ENCODE data around the gene ZKSCAN4. TPM values are rescaled to one million over a fixed set of nuclear protein-coding genes. Genes with fewer than 3 reads are reported as not detected.

ZKSCAN4 gene
- total RNA-seq, 4 donors from 2014 or later = 4.4 to 5.9 (median 5.2) TPM

DNA sequence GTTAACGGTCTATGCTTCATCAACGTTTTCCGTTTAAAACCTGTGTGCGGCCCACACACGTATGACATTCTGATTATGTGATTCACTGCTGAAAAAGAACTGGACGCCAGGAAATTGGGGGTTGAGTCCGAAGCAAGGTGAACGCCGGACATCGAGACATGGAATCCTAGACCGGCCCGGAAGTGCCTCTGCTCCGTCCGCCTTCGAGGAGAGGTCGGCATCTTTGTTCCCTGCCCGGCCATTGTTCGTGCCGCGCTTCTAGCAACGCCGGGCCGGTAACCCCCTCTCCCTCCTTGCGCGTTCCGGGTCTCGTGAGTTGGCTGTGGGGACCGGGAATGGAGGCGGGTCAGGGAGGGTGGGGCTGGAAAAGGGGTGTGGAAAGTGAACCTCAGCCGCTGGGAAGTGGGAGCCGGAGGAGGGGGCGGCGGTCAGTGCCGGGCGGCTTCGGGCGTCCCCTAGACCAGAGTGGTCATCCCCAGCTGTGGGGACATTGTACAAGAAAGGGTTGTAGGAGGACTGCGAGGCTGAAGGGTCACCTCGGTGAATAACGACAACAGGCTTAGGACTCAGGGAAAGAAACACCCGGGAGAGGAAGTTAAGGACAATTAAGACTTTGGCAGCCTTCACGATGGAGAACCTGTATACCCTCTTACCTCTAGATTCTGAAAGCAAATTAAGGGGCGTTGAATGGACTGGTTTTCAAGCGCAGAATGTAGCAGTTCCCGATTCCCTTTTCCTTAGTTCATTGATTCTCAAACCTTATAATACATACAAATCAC is 26.8 kb downstream of the ZKSCAN4 start, which contains the start of gene ZSCAN9:
Gene ZSCAN9, plus strand, starts transcription at position 220 of the 779 bp plus-strand sequence. CDS start 1,810 bp downstream, outside the sequence.
- intact Hi-C loops (cut with DNase I) = no loop called here
- peak in 1 of 2 donors; percentile 45 for TF ChIP-seq POLR2A (IDR thresholded peaks at IDR 0.05)
- TF ChIP-seq, protein P1, sequence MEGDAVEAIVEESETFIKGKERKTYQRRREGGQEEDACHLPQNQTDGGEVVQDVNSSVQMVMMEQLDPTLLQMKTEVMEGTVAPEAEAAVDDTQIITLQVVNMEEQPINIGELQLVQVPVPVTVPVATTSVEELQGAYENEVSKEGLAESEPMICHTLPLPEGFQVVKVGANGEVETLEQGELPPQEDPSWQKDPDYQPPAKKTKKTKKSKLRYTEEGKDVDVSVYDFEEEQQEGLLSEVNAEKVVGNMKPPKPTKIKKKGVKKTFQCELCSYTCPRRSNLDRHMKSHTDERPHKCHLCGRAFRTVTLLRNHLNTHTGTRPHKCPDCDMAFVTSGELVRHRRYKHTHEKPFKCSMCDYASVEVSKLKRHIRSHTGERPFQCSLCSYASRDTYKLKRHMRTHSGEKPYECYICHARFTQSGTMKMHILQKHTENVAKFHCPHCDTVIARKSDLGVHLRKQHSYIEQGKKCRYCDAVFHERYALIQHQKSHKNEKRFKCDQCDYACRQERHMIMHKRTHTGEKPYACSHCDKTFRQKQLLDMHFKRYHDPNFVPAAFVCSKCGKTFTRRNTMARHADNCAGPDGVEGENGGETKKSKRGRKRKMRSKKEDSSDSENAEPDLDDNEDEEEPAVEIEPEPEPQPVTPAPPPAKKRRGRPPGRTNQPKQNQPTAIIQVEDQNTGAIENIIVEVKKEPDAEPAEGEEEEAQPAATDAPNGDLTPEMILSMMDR (IDR thresholded peaks at IDR 0.05) = no peak
- peaks cover 0 to 7% of the 10 kb centered on the region in 2 donors for H3K4me1 ChIP-seq
- peak within 1 kb of the TSS; percentile 8 to 76 (median 50) for H3K4me3 ChIP-seq (replicated peaks in 1 of 3)
- H3K27me3 ChIP-seq = no peaks in the 10 kb centered on the region
- H3K9me3 ChIP-seq = no peaks in the 10 kb centered on the region
- WGBS, 2 donors = 0% methylated on average over 44 to 45 of the region's 45 CpGs
- H3K27ac ChIP-seq = peak within 1 kb of the TSS in 2 of 3 donors; percentile 54 to 68
- DNase-seq = peak; percentile 90
- H3K36me3 ChIP-seq = peaks cover 16 to 18% of the 10 kb centered on the region in 2 donors

DNA sequence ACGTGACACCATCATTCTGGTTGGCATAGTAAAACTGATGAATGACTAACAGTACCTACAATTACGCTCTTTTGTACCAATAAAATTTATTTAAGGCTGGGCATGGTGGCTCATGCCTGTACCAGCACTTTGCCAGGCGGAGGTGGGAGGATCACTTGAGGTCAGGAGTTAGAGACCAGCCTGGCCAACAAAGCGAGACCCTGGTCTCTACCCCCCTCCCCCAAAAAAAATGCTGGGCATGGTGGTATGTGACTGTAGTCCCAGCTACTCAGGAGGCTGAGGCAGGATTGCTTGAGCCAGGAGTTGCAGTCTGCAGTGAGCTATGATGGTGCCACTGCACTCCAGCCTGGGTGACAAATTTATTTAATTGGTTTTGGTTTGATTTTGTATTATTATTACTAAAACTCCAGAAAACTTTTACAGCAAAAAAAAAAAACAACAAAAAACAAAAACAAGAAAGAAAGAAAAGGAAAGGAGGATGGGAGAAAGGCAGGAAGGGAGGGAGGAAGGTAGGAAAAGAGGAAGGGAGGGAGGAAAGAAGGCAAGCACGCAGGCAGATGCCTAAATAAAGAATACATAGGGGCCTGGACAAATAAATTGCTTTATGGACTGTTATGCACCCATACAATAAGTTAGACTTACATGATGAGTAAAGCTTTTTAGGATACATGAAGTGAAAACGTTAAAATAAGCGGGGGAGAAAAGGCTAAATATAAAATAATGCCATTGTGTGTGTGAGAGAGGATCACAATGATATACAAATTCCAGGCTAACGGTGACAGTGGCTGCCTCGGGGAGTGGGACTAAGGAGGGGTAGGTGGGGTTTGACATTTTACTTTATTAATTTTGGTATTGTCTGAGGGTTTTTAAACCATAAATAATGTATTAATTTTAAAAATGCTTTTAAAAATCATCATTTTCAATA is 27.7 kb downstream of the ZKSCAN4 start:
- Histone ChIP-seq H3K4me3 (replicated peaks in 1 of 3) (peak overlapping the region in 1 of 3 donors; percentile 76), H3K9me3 (no peaks in the 10 kb centered on the region), H3K4me1 (peaks cover 0 to 7% of the 10 kb centered on the region in 2 donors), H3K27ac (peak overlapping the region in 2 of 3 donors; percentile 54 to 68), H3K36me3 (peaks cover 12 to 18% of the 10 kb centered on the region in 2 donors), H3K27me3 (no peaks in the 10 kb centered on the region)
- WGBS, 2 donors = 53 to 55% methylated on average over 9 of the region's 9 CpGs
- DNase-seq = no peak
- intact Hi-C loops (cut with DNase I) = no loop called here
- TF ChIP-seq POLR2A (IDR thresholded peaks at IDR 0.05) = no peak
- TF ChIP-seq, protein P1 (IDR thresholded peaks at IDR 0.05) = no peak

DNA sequence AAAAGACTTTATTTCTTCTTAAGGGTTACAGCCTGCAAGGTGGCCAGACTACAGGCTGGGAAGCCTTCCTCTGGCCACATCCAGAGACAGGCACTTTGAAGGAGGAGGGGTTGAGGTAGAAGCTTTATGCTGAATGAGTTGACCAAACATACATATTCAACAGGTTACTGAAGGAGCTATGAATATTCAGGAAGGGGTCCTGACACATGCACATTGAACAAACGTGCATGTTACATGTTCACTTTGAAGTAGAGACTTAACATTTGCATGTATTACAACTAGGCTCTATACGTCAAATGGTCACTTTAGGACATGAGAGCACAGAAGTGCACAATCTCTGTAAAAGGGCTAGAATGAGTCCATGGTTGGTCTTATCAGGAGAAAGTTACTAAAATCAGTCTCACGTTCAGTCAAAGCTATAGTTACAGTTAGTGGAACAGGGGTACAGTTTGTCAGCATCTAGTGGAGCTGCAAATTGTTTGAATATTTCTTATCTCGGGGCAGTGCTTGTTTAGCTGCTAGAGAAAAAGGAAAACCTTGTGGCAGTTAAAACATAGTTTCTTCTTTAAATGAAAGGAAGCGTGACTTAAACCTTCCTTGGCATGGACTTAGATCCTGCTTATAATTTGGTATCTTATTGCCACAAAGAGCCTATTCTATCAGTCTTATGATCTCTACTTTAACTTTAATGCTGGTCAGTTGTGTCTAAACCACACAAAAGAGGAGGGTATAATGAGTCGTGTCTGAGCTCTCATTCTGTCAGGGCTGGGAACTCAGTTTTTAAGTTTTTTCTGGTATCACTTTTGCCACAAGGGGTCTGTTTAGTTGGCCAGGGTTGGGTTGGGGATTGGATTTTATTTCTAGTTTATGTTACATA is 31.6 kb downstream of the ZKSCAN4 start:
- Histone ChIP-seq H3K4me3 (replicated peaks in 1 of 3) (no peak overlapping the region), H3K27ac (no peak overlapping the region), H3K4me1 (peaks cover 0 to 3% of the 10 kb centered on the region in 2 donors), H3K36me3 (no peaks in the 10 kb centered on the region), H3K9me3 (no peaks in the 10 kb centered on the region), H3K27me3 (no peaks in the 10 kb centered on the region)
- TF ChIP-seq, protein P1 (IDR thresholded peaks at IDR 0.05) = no peak
- no peak for TF ChIP-seq POLR2A (IDR thresholded peaks at IDR 0.05)
- intact Hi-C loops (cut with DNase I) = no loop called here
- WGBS, 2 donors = 39% methylated on average over 6 of the region's 6 CpGs
- no peak for DNase-seq

DNA sequence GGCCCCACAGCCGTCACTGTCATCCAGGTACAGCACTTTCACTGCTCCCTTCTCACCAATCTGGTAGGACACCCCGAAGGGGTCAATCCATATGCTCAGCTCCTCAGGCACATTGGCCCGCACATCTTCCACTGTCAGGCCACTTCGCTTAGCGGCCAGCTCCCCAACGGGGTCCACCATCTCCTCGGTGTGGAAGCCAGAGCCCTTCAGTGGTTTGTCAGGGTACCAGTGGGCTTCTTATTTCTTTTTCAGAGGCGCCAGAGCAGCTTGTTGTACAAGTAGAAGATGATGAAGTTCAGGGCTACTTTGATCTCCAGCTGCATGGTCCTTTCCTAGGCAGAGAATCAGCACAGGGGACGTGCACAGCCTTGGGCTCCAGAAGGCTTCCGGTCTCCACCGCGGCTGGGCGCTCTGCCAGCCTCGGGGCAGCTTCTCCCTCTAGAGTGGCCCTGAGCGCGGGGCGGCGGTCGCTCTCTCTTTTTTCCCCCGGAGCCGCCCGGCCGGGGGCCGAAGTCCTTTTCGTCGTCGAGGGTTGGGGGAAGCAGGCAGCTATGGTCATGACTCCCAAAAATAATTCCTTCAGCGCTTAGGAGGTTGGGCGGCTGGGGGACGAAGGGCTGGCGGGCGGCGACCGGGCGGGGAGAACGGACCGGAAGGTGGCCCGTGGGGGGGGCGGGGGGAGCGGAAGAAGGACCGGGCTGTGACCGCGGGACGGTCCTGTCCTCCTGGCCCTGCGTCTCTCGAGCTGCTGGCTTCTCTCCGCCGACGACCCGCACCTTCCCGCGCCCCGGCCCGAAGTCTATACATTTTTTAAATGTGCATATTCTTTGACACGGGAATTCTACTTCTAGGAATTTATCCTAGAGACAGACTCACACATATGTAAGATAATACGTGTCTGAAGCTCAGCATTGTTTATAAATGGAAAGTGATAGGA is 33.5 kb downstream of the ZKSCAN4 start:
- 20 to 25% methylated on average over 23 to 26 of the region's 56 CpGs for WGBS, 2 donors
- Histone ChIP-seq H3K36me3 (no peaks in the 10 kb centered on the region), H3K27me3 (no peaks in the 10 kb centered on the region), H3K9me3 (no peaks in the 10 kb centered on the region), H3K4me3 (replicated peaks in 1 of 3) (peak overlapping the region in 2 of 3 donors; percentile 45 to 46), H3K4me1 (peaks cover 0 to 3% of the 10 kb centered on the region in 2 donors), H3K27ac (peak overlapping the region in 2 of 3 donors; percentile 53 to 60)
- peak; percentile 74 to 75 for DNase-seq
- TF ChIP-seq POLR2A (IDR thresholded peaks at IDR 0.05) = peak in 1 of 2 donors; percentile 12
- TF ChIP-seq, protein P1 (IDR thresholded peaks at IDR 0.05) = no peak
- intact Hi-C loops (cut with DNase I) = loop anchor here (10.0 kb wide), 1 partner anchor 84 kb away; no protein-coding TSS in a partner anchor

All from thyroid gland (tissue), 4 donors.